KBM-7 (cell line): Measurements from ENCODE around the gene DCLK1.

Source experiments
- DNase-seq: peaks from one replicate; pipeline ENCODE4 v3.0.0-alpha.2; 2015
- in situ Hi-C: fragments of 300-500 bp; cut with MboI; formaldehyde crosslinking; loops from 2 replicates; pipeline ENCODE4 v1.14.3; 2020; ENCODE audit warnings: low sequenced_read_pairs, low pct_unique_long_range_greater_than_20kb, mixed read lengths

DCLK1 gene

DNA sequence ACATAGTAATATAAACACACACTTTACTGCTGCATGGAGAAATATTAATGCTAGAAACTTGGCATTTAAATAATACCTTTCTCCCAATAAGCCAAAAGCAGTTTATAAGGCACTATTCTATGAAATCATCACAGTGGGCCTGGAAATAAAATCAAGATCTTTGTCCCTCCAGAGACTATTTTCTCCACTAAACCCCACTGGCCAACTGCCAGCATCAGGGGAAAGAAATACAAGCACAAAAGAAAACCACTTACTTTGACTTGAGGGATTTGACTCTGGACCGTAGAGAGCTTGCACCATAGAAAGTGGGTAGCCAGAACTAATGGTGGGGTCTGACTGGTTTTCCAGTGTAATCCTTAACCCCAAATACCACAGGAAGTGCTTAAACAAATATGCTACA lies 71.9 kb downstream of the DCLK1 start:
- no peak for DNase-seq
- in situ Hi-C loops, result no loop called here

- no peak for DNase-seq
- in situ Hi-C loops, result no loop called here
These were observed 73.1 kb downstream of the DCLK1 start for GRCh38 chr13:36058116-36058515.

DNA sequence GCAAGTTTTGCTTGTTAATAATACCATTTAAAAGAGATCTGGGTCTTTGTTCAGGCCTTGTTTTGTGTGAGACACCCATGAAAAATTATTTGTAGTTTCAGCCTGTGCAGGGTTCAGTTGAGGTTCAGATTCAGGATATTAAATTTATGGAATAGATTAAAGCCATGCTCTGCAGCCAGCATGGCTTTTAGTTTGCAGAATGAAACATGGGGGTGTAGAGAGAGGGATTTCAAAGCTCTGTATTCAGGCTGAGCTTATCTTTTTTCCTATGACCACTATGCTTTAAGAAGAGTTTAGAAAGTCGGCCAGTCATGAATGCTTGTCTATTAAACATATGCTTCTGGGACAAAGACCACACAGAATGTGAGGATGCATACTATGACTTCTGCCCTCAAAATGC lies 73.6 kb downstream of the DCLK1 start:
- in situ Hi-C loops, result no loop called here
- DNase-seq, result no peak

DNA sequence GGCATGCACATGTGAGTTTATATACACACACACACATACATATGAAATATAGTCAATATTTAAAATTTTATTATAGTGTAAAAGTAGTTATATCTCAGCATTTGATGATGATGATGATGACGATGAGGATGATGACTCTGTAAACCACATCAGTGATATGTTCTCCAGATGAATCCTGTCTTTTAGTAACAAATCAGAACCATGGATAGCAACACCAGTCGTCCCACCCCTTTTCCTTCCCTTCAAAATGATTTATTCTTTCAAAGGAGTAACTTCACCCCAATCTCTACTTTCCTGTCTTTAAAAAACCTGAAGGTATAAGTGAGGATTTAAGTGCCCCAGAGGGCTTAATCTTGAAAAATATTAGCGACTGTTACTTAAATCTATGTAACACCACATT lies 74.1 kb downstream of the DCLK1 start:
- peak; percentile 3 for DNase-seq
- in situ Hi-C loops, result no loop called here

DNA sequence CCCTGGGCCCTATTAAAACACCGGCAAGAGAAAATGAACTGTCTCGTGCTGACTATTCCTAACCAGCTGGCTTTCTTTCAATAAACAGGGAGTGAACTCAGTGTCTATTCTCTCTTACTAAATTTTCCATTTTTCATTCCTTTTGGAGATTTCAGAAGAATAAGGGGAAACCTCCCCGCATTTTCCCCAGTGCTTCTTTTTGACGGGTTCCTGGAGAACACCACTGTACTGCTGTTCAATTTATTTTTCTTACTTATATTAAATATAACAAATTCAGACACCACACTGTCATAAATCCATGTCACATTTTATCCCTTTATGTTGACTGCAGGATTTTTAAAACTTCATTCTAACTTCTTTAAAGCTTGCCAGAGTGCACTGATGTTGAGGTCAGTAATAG lies 75.8 kb downstream of the DCLK1 start:
- no peak for DNase-seq
- in situ Hi-C loops, result no loop called here

DNA sequence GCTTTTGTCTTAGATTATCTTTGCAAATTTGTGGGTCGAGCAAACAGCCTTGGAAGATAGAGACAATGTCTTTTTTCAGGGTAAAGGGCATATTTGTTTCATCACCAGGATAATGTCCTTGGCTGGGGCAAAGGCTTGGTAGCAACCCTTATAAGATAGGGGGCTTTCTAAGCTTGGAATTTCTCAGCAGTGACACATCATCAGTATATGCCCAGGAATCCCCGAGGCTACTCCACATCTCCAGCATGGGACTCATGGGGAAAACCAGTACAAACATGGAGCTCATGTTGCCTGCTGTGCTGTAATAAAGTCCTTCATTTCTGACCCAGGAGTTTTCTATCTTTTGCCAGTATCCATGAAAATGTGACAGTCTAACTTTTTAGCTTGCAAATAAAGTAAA lies 77.1 kb downstream of the DCLK1 start:
- in situ Hi-C loops, result no loop called here
- no peak for DNase-seq

GRCh38 chr13:36051082-36051481 lies 80.1 kb downstream of the DCLK1 start:
- in situ Hi-C loops, result no loop called here
- DNase-seq, result no peak

DNA sequence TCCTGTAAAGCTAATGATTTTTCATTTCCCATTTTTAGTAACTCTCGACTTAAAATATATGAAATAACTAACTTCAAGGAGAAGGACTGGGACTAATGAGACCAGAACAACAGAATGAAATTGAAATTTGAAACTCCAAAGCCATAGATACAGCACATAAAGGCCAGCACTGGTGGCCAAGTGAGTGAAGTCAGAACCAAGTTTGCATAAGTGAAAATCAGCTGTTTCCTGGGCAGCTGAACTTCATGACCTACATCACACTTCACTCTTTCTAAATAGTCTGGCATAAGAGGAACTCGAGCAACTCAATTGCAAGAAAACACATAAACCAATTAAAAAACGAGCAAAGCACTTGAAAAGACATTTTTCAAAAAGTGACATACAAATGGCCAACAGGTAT lies 84.5 kb downstream of the DCLK1 start:
- DNase-seq, result no peak
- in situ Hi-C loops, result no loop called here

DNA sequence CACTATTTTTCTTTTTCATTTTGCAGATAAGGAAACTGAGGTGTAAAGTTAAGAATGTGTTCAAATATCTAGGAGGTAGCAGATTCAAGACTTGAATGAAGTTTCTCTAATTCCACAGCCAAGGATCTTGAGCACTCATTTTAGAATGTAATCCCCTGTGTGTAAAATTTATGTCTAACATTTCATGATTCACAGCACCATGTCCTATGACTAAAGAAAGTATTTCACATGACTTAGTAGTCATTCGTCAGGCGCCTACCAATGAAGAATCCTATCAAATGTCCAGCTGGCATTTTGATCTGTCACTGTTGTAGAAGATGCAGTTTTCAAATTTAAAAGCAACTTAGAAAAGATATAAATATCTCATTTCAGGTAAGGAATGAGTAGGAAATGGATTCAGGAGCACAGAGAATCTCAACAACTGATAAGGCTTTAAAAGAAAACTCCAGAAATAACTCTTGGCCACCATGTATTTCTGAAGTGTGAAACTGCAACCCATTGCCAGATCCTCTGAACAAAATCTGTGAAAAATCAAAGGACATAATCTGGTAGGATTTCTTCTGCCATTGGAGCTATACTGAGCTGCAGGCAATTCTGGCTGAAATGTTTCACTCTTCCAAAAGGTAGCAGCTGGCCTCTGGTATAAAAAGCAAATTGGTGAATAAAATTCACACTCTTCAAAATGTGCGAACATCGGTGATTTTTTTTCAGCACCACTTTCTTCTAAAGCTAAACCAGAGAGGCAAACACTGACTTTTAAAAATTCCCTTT lies 92.2 kb downstream of the DCLK1 start:
- in situ Hi-C loops, result no loop called here
- DNase-seq, result no peak

DNA sequence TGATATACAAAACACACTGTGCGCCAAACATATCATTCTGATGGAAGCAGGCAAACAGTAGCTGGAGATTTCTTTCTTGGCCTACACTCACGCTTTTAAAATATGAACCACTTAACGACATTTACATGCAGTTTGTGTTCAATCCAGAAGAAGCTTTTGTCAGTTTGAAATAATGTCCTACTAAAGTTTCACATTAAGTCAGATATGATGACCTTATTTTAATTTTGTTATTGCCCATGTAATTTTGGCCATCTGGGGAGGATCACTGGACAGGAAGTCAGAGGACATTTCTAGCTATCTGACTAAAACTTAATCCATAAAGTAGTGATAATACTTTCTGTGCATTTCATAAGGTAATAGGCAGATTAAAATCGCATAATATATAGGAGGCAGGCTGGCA lies 98.1 kb downstream of the DCLK1 start:
- in situ Hi-C loops, result no loop called here

DNA sequence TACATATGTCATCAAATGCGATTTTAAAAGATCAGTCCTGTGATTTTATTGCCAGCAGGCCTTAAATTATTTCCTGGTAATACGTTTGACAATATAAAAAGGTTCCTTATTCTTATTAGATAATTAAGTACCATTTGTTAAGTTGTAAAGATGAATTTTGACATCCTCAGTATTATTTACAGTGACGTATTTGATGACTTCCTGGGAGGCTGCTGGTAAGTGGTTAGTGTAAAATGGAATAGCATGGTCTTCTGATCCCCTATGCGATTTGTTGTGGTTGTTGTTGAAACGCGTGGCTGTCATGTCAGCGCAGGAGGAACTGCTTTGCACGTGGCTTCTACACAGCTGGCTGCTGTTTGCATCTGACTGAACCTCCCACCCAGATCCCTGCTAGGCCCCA lies 99.7 kb downstream of the DCLK1 start:
- no peak for DNase-seq
- in situ Hi-C loops, result no loop called here

More for the DNA sequence above, 98.1 kb downstream of the DCLK1 start:
- no peak for DNase-seq

- no peak for DNase-seq
- in situ Hi-C loops, result no loop called here
These were observed 100.4 kb downstream of the DCLK1 start for GRCh38 chr13:36030670-36031331.

GRCh38 chr13:36029166-36029565 lies 102.0 kb downstream of the DCLK1 start:
- in situ Hi-C loops, result no loop called here
- no peak for DNase-seq

GRCh38 chr13:36028359-36029025 lies 102.7 kb downstream of the DCLK1 start:
- in situ Hi-C loops, result no loop called here
- DNase-seq, result no peak

- DNase-seq, result no peak
- in situ Hi-C loops, result no loop called here
These were observed 104.7 kb downstream of the DCLK1 start for GRCh38 chr13:36026531-36026930.

DNA sequence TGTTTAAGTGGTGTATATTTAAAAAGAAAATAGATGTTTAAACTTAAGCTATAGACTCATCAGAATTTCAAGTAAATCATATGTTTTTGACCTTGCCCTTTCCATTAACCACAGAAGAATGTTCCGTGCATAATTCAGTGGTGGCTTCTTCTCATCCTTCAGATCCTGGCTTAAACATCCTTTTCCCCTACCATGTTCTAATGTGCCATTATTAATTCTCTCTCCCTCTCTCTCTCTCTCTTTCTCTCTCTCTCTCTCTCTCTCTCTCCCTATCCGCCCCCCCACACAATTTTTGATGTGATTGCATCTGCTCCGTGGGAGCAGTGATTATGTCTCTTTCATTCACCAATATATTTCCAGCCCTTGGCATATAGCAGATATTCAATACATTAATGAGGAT lies 116.4 kb downstream of the DCLK1 start:
- in situ Hi-C loops, result no loop called here
- no peak for DNase-seq

DNA sequence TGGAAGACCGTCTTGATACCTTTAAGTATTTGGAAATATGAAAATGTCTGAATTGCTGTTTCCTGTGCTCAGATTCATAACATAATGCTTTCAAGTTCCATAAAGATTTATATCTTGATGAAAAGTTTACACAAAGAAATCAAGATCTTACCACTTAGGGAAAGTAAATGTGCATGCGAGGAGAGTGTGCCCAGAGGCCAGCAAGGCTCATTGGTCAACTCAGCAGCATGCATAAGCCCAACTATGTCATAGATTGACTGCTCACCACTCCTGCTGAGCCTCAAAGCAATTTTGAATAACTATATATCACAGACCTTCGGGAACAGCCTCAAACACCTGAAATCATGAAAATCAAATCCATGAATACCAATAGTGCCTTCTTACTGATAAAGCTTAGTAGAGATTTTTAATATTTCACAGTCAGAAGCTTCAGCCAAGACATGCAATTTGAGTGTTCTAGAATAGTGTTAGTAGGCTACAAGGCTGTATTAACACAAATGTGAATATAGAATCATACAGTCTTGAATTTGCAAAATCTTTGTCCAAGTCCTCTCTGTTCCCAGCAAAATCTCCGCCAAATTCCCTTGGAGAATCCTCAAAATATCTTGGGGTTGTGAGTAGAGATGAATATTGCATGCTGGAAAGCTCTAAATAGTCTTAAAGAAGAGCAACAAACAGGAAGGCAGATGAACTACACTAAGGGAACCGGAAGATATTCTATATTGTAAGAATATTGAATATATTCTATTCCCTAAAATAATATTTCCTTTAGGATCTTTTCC lies 124.1 kb downstream of the DCLK1 start:
- in situ Hi-C loops, result no loop called here
- no peak for DNase-seq

- in situ Hi-C loops, result no loop called here
- DNase-seq, result no peak
These were observed 124.8 kb downstream of the DCLK1 start for GRCh38 chr13:36006347-36006746.

GRCh38 chr13:36001561-36001960 lies 129.6 kb downstream of the DCLK1 start:
- DNase-seq, result no peak
- in situ Hi-C loops, result no loop called here

DNA sequence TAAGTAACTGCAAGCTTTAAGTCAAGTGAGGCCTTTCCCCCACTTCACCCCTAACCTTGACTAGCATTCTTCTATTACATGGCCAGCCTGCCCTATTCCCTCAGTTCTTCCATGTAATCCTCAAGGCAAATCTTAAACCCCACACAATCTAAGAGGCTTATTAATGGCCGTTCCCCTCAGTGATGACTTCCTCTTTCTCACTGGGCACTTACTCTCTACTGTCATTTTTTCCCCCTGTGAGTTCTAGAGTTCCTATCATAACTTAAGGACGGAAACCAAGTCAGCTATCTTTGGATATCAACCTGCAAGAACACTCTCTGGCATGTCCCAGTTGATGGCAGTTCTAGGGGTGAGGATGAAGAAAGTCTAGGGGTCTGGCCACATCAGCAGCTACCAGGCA lies 131.2 kb downstream of the DCLK1 start:
- in situ Hi-C loops, result no loop called here
- DNase-seq, result no peak
